ENCODE results near the gene APMAP.
"Not testable (repeated sequence)": the region's sequence is repeated elsewhere in the genome, so short reads cannot be mapped to it uniquely, and the experiment has no call there.

- not testable (repeated sequence) for TF ChIP-seq CTCF, POLR2AphosphoS5 (IDR thresholded peaks at IDR 0.05)
These were observed 63.3 kb downstream of the APMAP start for GRCh38 chr20:24929259-24929658.

All from prostate gland (tissue), 2 donors.